Stimulated activated naive CD4-positive, alpha-beta T cell (primary cell): ENCODE results near the gene DNAJC15.

Experiments
- DNase-seq, 6 experiments: peaks; one replicate each; lab custom pipeline; 2025; lab: John Stamatoyannopoulos, UW

The DNAJC15 gene

DNA sequence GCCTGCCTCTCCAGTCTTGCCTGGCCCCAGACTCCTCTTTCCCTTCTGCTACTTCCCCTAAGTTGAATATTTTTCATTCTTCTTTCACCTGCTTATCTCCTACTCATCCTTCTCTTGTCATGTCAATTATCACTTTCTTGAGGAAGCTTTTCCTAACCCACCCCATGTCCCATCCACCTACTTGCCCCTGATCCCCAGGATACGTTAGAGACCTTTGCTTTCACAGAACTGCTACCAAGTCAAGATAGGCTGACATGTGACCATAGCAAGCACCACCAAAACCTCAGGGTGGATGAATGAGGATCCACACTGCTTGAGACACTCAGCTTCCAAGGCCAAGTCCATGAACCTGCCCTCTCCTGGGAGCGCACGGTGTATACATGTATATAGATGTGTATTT is 131.5 kb downstream of the DNAJC15 start:
- no peak for DNase-seq

- DNase-seq, result no peak
These were observed 133.5 kb downstream of the DNAJC15 start for GRCh38 chr13:43156916-43157315.

DNA sequence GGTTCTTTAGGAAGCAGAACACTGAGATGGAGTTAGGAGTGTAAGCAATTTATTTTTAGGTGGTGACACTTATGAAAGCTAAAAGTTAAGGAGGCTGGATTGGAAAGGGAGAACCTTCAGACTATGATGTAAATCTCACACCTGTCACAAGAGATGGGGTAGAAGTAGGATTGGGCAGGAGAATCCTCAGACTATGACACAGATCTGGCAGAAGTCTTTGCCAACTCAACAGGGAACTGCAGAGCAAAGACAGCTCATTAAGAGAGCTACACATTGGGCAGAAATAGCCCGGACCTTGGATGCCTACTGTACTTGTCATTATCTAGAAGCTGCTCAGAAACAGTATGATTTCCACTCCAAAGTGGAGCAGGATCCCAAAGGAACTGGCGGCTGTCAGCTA is 134.4 kb downstream of the DNAJC15 start:
- DNase-seq, result no peak

DNA sequence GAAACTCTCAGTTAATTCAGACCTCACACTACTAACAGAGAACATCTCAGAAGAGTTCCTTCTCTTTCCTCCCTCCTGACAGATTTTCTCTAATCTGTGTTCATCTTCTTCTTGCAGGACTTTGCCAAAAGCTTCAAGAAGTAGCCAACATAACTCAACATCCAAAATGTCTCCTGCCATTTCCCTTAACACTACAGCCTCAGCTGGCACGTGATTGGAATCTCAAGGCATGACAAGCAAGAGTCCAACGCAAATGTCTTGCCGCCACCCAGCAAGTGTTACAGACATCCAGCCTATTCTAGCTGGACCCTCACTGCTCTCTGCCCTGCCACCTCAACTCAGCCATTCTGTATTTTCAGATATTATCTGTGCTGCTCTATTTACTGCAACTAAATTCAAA is 135.1 kb downstream of the DNAJC15 start:
- no peak for DNase-seq

- no peak for DNase-seq
These were observed 135.7 kb downstream of the DNAJC15 start for GRCh38 chr13:43159026-43159461.
